SK-N-SH (cell line): ENCODE measurements around the gene RIOK3. TPM values are rescaled to one million over a fixed set of nuclear protein-coding genes. Genes with fewer than 3 reads are reported as not detected.

Experiments
- CTCF ChIA-PET: fragments of 300-600, 350-600 bp; formaldehyde crosslinking; extraction: SDS; loops from one replicate; lab custom pipeline; 2021; lab: Yijun Ruan, JAX
- POLR2A ChIA-PET: fragments of 350-600 bp; sonication (Branson Sonifier 250); formaldehyde crosslinking; extraction: SDS; loops from one replicate; lab custom pipeline; 2020; ENCODE audit warnings: antibody characterized with exemption, inconsistent platforms; lab: Yijun Ruan, JAX
- DNase-seq: peaks from one replicate; pipeline ENCODE4 v3.0.0; 2012
- H2AFZ ChIP-seq: fragments of 200-600 bp; sonication (generic); 2 replicates; pipeline ENCODE4 v1.8.1; 2016; ENCODE audit warnings: antibody characterized with exemption, mild to moderate bottlenecking, low read depth
- H3F3A ChIP-seq: fragments of 200-600 bp; sonication (generic); replicated peaks from 2 replicates; pipeline ENCODE3; 2016; ENCODE audit warnings: antibody characterized with exemption, mild to moderate bottlenecking; ENCODE audit not compliant: insufficient read depth
- H3K27ac ChIP-seq, 2 experiments: fragments of 200-500 bp in 1 of 2; fragments of 200-600 bp in 1 of 2; sonication (Bioruptor generic) in 1 of 2; sonication (generic), shearing (Covaris generic) in 1 of 2; 2 replicates each; pipeline versions ENCODE4 v1.5.1 to v1.6.1; 2014 to 2016; ENCODE audit warnings: low read depth in 2 of 2, inconsistent platforms in 1 of 2, low read length in 1 of 2, mild to moderate bottlenecking in 1 of 2, mixed read lengths in 1 of 2
- H3K27me3 ChIP-seq: fragments of 200-600 bp; sonication (generic), shearing (Covaris generic); 2 replicates; pipeline ENCODE4 v1.6.1; 2016; ENCODE audit warnings: mixed run types; ENCODE audit not compliant: insufficient read depth
- H3K36me3 ChIP-seq, 2 experiments: fragments of 200-500 bp in 1 of 2; fragments of 200-600 bp in 1 of 2; sonication (Bioruptor generic) in 1 of 2; sonication (generic) in 1 of 2; replicated peaks in 1 of 2; 2 replicates each; pipeline versions ENCODE3 to v1.5.1; 2014 to 2016; ENCODE audit warnings: low read length in 1 of 2, mild to moderate bottlenecking in 1 of 2; ENCODE audit not compliant: insufficient read depth in 2 of 2, control insufficient read depth in 1 of 2
- H3K4me1 ChIP-seq, 2 experiments: fragments of 200-500 bp in 1 of 2; fragments of 200-600 bp in 1 of 2; sonication (Bioruptor generic) in 1 of 2; sonication (generic), shearing (Covaris generic) in 1 of 2; 2 replicates each; pipeline versions ENCODE4 v1.5.1 to v1.6.1; 2014 to 2016; ENCODE audit warnings: low read depth in 1 of 2, low read length in 1 of 2, mixed run types in 1 of 2; ENCODE audit not compliant: insufficient read depth in 2 of 2, control insufficient read depth in 1 of 2
- H3K4me2 ChIP-seq: fragments of 200-600 bp; sonication (generic), shearing (Covaris generic); 2 replicates; pipeline ENCODE4 v1.6.1; 2017; ENCODE audit warnings: mixed run types
- H3K4me3 ChIP-seq, 2 experiments: fragments of 200-500 bp in 1 of 2; fragments of 200-600 bp in 1 of 2; sonication (Bioruptor generic) in 1 of 2; sonication (generic), shearing (Covaris generic) in 1 of 2; 2 replicates each; pipeline versions ENCODE4 v1.5.1 to v1.8.1; 2014 to 2016; ENCODE audit warnings: low read depth in 2 of 2, inconsistent platforms in 1 of 2, low read length in 1 of 2, mild to moderate bottlenecking in 1 of 2, mixed read lengths in 1 of 2, moderate library complexity in 1 of 2
- H3K79me2 ChIP-seq: fragments of 200-600 bp; sonication (generic); 2 replicates; pipeline ENCODE4 v1.8.1; 2017; ENCODE audit warnings: mild to moderate bottlenecking; ENCODE audit not compliant: insufficient read depth
- H3K9ac ChIP-seq: fragments of 200-600 bp; sonication (generic); 2 replicates; pipeline ENCODE4 v1.6.1; 2017; ENCODE audit warnings: mixed run types
- H3K9me2 ChIP-seq: fragments of 200-600 bp; sonication (generic); 2 replicates; pipeline ENCODE4 v1.6.1; 2017; ENCODE audit warnings: mixed run types
- H3K9me3 ChIP-seq: fragments of 200-600 bp; sonication (generic); 2 replicates; pipeline ENCODE4 v1.6.1; 2017; ENCODE audit warnings: mixed run types, mild to moderate bottlenecking, moderate library complexity
- H4K20me1 ChIP-seq: fragments of 200-600 bp; sonication (generic); 2 replicates; pipeline ENCODE4 v1.6.1; 2017; ENCODE audit warnings: mild to moderate bottlenecking, mixed run types; ENCODE audit not compliant: insufficient read depth
- EZH2phosphoT487 ChIP-seq: fragments of 200-600 bp; sonication (generic); IDR thresholded peaks from 2 replicates; pipeline ENCODE4 v1.6.1; 2017; ENCODE audit warnings: low read depth, mixed run types, mild to moderate bottlenecking, antibody characterized with exemption, moderate library complexity, borderline replicate concordance
- FOSL2 ChIP-seq: IDR thresholded peaks from 2 replicates; pipeline ENCODE4 v1.4.0; 2012; ENCODE audit warnings: low read depth, mild to moderate bottlenecking, moderate library complexity, borderline replicate concordance
- FOXJ3 ChIP-seq: sonication (generic); formaldehyde crosslinking; IDR thresholded peaks from 2 replicates; pipeline ENCODE4 v1.5.1; 2020; ENCODE audit warnings: mild to moderate bottlenecking, missing genetic modification reagents
- FOXM1 ChIP-seq: IDR thresholded peaks from 2 replicates; pipeline ENCODE4 v1.4.0; 2012; ENCODE audit warnings: low read depth, mild to moderate bottlenecking
- GATA2 ChIP-seq: sonication (generic); formaldehyde crosslinking; IDR thresholded peaks from 2 replicates; pipeline ENCODE4 v1.5.0; 2020; ENCODE audit warnings: mild to moderate bottlenecking, missing genetic modification reagents
- JUND ChIP-seq: IDR thresholded peaks from 2 replicates; pipeline ENCODE4 v1.4.0; 2012
- MEF2A ChIP-seq: IDR thresholded peaks from 2 replicates; pipeline ENCODE4 v1.4.0; 2012; ENCODE audit warnings: low read depth, borderline replicate concordance
- NFIC ChIP-seq: IDR thresholded peaks from 2 replicates; pipeline ENCODE4 v1.4.0; 2012; ENCODE audit warnings: borderline replicate concordance
- RAD21 ChIP-seq: IDR thresholded peaks from 2 replicates; pipeline ENCODE4 v1.6.1; 2012; ENCODE audit warnings: mild to moderate bottlenecking, low read length
- RCOR1 ChIP-seq: fragments of 150-350 bp; IDR thresholded peaks from 2 replicates; pipeline ENCODE4 v1.6.1; 2017; ENCODE audit warnings: antibody characterized with exemption, low read length
- SIN3A ChIP-seq: IDR thresholded peaks from 2 replicates; pipeline ENCODE4 v1.6.1; 2012; ENCODE audit warnings: low read depth, mild to moderate bottlenecking, low read length, moderate library complexity, borderline replicate concordance
- TAF1 ChIP-seq: IDR thresholded peaks from 2 replicates; pipeline ENCODE4 v1.6.1; 2012; ENCODE audit warnings: low read depth, mild to moderate bottlenecking, low read length, moderate library complexity, borderline replicate concordance
- YY1 ChIP-seq: IDR thresholded peaks from 2 replicates; pipeline ENCODE4 v1.4.0; 2012; ENCODE audit warnings: low read depth, mild to moderate bottlenecking
- WGBS: methylation state at CpG from one replicate; pipeline ENCODE4 v1.1.6; 2017; ENCODE audit warnings: low lambda C conversion rate; 5-methylcytosine and 5-hydroxymethylcytosine counted together
- polyA plus RNA-seq, 3 experiments: library from polyadenylated mRNA; depleted of rRNA; stranded (reverse); fragments of >200 nt; gene quantifications; 2 replicates each; pipeline ENCODE4 v1.2.3, GENCODE V29; 2012
- TF ChIP-seq, protein P1 (sequence below): IDR thresholded peaks from 2 replicates; pipeline ENCODE4 v1.4.0; 2012; ENCODE audit warnings: low read depth, borderline replicate concordance

Gene RIOK3
- polyA plus RNA-seq, 1 of the 3 experiments (the other 2 are of a cell fraction), result 12.3 TPM

DNA sequence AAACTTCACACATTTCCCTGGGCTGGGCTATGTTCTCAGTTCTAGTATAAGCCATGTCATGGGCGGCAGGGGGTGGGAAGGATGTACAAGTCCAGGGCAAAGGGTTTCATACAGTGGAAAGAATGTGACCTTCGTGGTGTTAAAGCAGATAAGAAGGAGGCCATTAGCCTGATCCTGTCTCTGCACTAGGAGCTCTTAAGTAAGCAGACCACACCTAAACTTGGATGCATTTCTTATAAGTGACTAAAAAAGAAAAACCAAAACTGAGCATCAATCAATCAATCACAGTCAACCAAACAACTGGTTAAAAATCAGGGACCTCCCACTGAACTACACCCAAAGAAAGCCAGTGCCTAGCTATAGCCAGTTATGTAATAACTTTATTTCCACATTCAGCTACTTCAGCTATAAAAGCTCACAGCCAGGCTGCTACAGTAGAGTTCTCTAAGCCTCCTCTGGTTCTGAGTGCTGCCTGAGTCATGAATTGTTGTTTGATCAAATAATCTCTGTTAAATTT lies 46.8 kb upstream of the RIOK3 start:
- Histone ChIP-seq H3F3A (peaks cover 2% of the 10 kb centered on the region), H3K79me2 (no peaks in the 10 kb centered on the region), H3K36me3 (no peaks in the 10 kb centered on the region), H3K27ac (no peak overlapping the region), H3K9ac (no peak overlapping the region), H3K4me2 (no peak overlapping the region), H3K4me3 (no peak overlapping the region), H4K20me1 (no peaks in the 10 kb centered on the region), H3K27me3 (no peaks in the 10 kb centered on the region), H2AFZ (no peak overlapping the region), H3K9me2 (no peaks in the 10 kb centered on the region), H3K9me3 (no peaks in the 10 kb centered on the region), H3K4me1 (peaks cover 3 to 8% of the 10 kb centered on the region in 2 experiments; a peak in 3 of 4 replicates)
- WGBS, result 65% methylated on average over 2 of the region's 2 CpGs
- CTCF ChIA-PET, result interaction anchor here (0.8 to 1.8 kb wide), 3 partner anchors 275 to 560 kb away, joined by 3 to 7 read pairs (median 6); no protein-coding TSS in a partner anchor
- POLR2A ChIA-PET, result no interaction called here
- no peak for TF ChIP-seq MEF2A
- DNase-seq, result no peak

DNA sequence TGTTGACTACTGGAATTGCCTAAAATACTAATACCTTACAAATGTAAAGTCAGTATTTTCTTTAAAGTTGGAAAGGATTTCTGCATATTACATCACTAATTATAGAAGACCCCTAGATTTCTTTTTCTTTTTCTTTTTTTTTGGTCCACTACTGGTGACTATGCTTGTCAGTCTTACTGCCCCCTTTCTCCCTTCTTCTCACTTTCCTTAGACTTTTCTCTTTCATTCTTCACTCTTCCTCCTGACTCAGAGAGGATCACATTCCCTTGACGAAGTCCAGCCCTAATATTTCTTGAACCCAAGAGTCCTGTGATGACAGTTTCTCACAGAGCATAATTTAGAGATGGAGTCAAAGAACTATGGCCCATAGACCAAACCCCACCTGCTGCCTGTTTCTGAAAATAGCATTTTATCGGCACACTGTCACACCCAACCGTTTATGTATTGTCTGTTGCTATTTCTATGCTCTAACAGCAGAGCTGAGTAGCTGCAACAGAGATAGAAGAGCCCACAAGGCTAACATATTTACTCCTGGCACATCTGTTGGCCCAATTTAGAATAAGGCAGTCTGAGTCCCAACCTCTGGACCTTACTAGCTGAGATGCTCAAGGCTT lies 40.6 kb upstream of the RIOK3 start:
- H2AFZ ChIP-seq, result no peak overlapping the region; the same call in 1 of the 2 replicates
- no peaks in the 10 kb centered on the region for H3F3A ChIP-seq
- H3K4me1 ChIP-seq, result no peaks in the 10 kb centered on the region
- no peaks in the 10 kb centered on the region for H3K79me2 ChIP-seq
- DNase-seq, result no peak
- H3K4me3 ChIP-seq, result no peak overlapping the region
- no peak overlapping the region for H3K27ac ChIP-seq
- H3K9me2 ChIP-seq, result no peaks in the 10 kb centered on the region
- 71% methylated on average over 3 of the region's 3 CpGs for WGBS
- no peaks in the 10 kb centered on the region for H3K27me3 ChIP-seq
- no peaks in the 10 kb centered on the region for H4K20me1 ChIP-seq
- no peaks in the 10 kb centered on the region for H3K9me3 ChIP-seq
- ChIA-PET POLR2A (no interaction called here), CTCF (interaction anchor here (0.7 to 4.6 kb wide), 36 partner anchors 9 to 614 kb away, joined by 3 to 43 read pairs (median 4); partner anchors contain the start of gene RBBP8)
- peaks cover 0 to 5% of the 10 kb centered on the region in 2 experiments for H3K36me3 ChIP-seq
- no peak overlapping the region for H3K9ac ChIP-seq
- no peak for TF ChIP-seq EZH2phosphoT487
- TF ChIP-seq FOXJ3 (CRISPR knock-in tag), result no peak
- TF ChIP-seq JUND, result no peak
- TF ChIP-seq FOSL2, result no peak
- TF ChIP-seq SIN3A, result no peak
- no peak for TF ChIP-seq FOXM1
- H3K4me2 ChIP-seq, result no peak overlapping the region

DNA sequence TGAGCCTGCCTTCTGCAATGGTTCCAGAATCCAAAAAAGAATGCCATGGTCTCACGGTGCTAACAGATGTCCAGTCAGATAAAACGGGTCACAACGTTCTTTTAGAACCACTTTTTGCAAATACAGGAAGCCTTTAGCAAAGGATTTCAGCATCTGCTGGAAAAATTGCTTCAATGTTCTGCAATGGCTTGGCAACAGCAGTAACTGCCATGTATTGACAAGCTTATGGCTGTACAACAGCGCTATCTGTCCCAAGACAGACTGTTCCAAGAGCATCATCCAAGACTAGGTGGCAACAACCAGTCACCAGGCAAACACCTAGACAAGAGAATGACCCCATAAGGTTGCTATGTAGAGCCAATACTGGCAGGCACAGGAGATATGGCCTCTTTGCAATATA lies 37.6 kb upstream of the RIOK3 start:
- Histone ChIP-seq H4K20me1 (no peaks in the 10 kb centered on the region), H3K79me2 (no peaks in the 10 kb centered on the region), H3K9me2 (no peaks in the 10 kb centered on the region), H3K4me1 (no peaks in the 10 kb centered on the region), H3K9ac (no peak overlapping the region), H3K27ac (no peak overlapping the region), H3K27me3 (no peaks in the 10 kb centered on the region), H2AFZ (no peak overlapping the region), H3K4me3 (no peak overlapping the region), H3K4me2 (no peak overlapping the region), H3K9me3 (no peaks in the 10 kb centered on the region), H3K36me3 (peaks cover 0 to 5% of the 10 kb centered on the region in 2 experiments), H3F3A (no peaks in the 10 kb centered on the region)
- ChIA-PET CTCF (interaction anchor here (1.0 to 1.5 kb wide), 2 partner anchors 12 to 338 kb away, joined by 3 to 4 read pairs; no protein-coding TSS in a partner anchor), POLR2A (no interaction called here)
- WGBS, result 87% methylated on average over 4 of the region's 4 CpGs
- DNase-seq, result no peak
- no peak for TF ChIP-seq YY1
- TF ChIP-seq, protein P1, sequence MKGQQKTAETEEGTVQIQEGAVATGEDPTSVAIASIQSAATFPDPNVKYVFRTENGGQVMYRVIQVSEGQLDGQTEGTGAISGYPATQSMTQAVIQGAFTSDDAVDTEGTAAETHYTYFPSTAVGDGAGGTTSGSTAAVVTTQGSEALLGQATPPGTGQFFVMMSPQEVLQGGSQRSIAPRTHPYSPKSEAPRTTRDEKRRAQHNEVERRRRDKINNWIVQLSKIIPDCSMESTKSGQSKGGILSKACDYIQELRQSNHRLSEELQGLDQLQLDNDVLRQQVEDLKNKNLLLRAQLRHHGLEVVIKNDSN, result no peak
- TF ChIP-seq NFIC, result no peak
- no peak for TF ChIP-seq TAF1
- TF ChIP-seq RAD21, result no peak
- no peak for TF ChIP-seq RCOR1
- TF ChIP-seq FOSL2, result no peak
- TF ChIP-seq GATA2 (CRISPR knock-in tag), result no peak
